ENCODE data around the gene MCM6. TPM values are rescaled to one million over a fixed set of nuclear protein-coding genes. Genes with fewer than 3 reads are reported as not detected.

Gene MCM6
- total RNA-seq (2014; rRNA removed): 39.9 and 61.5 TPM in 2 replicates
- percentile 69 among the genes with signal in this experiment for Bru-seq, nascent RNA
- percentile 70 among the genes with signal in this experiment for BruChase-seq, experiment 1, labeled RNA remaining after a 6-hour chase
- BruChase-seq, experiment 2, labeled RNA remaining after a 2-hour chase: percentile 68 among the genes with signal in this experiment
- long read RNA-seq, transcript MCM6-201 (17 exons, 3,736 nt): major isoform, 56 of 68 reads
- long read RNA-seq, partial matches to known transcripts: 9 of 68 reads
- long read RNA-seq, other reads (novel, unspliced or antisense): 3 of 68 reads

- DNase-seq (peak; percentile 99), ATAC-seq (peak; percentile 92)
- H3K4me2 ChIP-seq (ENCODE audit: low read length): peak within 1 kb of the TSS; percentile 80
- peak within 1 kb of the TSS; percentile 89 for H3K4me3 ChIP-seq (ENCODE audit: low read length)
- peak within 1 kb of the TSS; percentile 89 for H2AFZ ChIP-seq (ENCODE audit: low read length)
- TF ChIP-seq EZH2phosphoT487 (IDR thresholded peaks at IDR 0.05; ENCODE audit: borderline replicate concordance, low read length) (no peak), EZH2 (IDR thresholded peaks at IDR 0.05; ENCODE audit: low read length, unreplicated experiment) (no peak)
- TF ChIP-seq, protein P1, sequence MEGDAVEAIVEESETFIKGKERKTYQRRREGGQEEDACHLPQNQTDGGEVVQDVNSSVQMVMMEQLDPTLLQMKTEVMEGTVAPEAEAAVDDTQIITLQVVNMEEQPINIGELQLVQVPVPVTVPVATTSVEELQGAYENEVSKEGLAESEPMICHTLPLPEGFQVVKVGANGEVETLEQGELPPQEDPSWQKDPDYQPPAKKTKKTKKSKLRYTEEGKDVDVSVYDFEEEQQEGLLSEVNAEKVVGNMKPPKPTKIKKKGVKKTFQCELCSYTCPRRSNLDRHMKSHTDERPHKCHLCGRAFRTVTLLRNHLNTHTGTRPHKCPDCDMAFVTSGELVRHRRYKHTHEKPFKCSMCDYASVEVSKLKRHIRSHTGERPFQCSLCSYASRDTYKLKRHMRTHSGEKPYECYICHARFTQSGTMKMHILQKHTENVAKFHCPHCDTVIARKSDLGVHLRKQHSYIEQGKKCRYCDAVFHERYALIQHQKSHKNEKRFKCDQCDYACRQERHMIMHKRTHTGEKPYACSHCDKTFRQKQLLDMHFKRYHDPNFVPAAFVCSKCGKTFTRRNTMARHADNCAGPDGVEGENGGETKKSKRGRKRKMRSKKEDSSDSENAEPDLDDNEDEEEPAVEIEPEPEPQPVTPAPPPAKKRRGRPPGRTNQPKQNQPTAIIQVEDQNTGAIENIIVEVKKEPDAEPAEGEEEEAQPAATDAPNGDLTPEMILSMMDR (conservative IDR thresholded peaks at IDR 0.05; ENCODE audit: low read depth, low read length): no peak
- H3K4me1 ChIP-seq (ENCODE audit: insufficient read depth, low read length): peaks cover 17% of the 10 kb centered on the region
- intact Hi-C loops (cut with micrococcal nuclease): no loop called here
- no TSS peak for BruUV-seq (replicated peaks)
- no peaks in the 10 kb centered on the region for H3K27me3 ChIP-seq (ENCODE audit: low read length)
- H3K79me2 ChIP-seq (ENCODE audit: low read length): peaks cover 36% of the 10 kb centered on the region
- ChIA-PET POLR2A (ENCODE audit: unreplicated experiment) (interaction anchor here (0.6 to 0.7 kb wide), 2 partner anchors 10 to 18 kb away, joined by 3 to 4 read pairs; no protein-coding TSS in a partner anchor), CTCF (interaction anchor here (0.7 to 1.0 kb wide), 2 partner anchors 38 to 368 kb away, joined by 4 to 5 read pairs; no protein-coding TSS in a partner anchor)
- no peaks in the 10 kb centered on the region for H3F3A ChIP-seq (ENCODE audit: low read length, unreplicated experiment)
- no peaks in the 10 kb centered on the region for H3K9me3 ChIP-seq (ENCODE audit: low read length)
- no peaks in the 10 kb centered on the region for H3K9me2 ChIP-seq (replicated peaks; ENCODE audit: low read length)
- H3K36me3 ChIP-seq (ENCODE audit: low read depth, low read length): peaks cover 6% of the 10 kb centered on the region; the same call in 1 of the 2 replicates
- peaks cover 27% of the 10 kb centered on the region for H4K20me1 ChIP-seq (ENCODE audit: low read length)
- H3K27ac ChIP-seq (ENCODE audit: low read length): peak within 1 kb of the TSS; percentile 55
- H3K9ac ChIP-seq (ENCODE audit: low read length): peak within 1 kb of the TSS; percentile 97
Observed at GRCh38 chr2:135876066-135876711, at the start of gene MCM6. Gene MCM6, minus strand, starts transcription at chr2:135876443. Its CDS starts 78 bp downstream, at chr2:135876365.

- Histone ChIP-seq H3K27me3 (ENCODE audit: low read length) (no peaks in the 10 kb centered on the region), H3K9me3 (ENCODE audit: low read length) (no peaks in the 10 kb centered on the region), H3K79me2 (ENCODE audit: low read length) (no peaks in the 10 kb centered on the region), H2AFZ (ENCODE audit: low read length) (no peak overlapping the region), H4K20me1 (ENCODE audit: low read length) (no peaks in the 10 kb centered on the region), H3K4me1 (ENCODE audit: insufficient read depth, low read length) (no peaks in the 10 kb centered on the region), H3K27ac (ENCODE audit: low read length) (no peak overlapping the region), H3K36me3 (ENCODE audit: low read depth, low read length) (peaks cover 13% of the 10 kb centered on the region; the same call in 1 of the 2 replicates), H3F3A (ENCODE audit: low read length, unreplicated experiment) (no peaks in the 10 kb centered on the region), H3K4me2 (ENCODE audit: low read length) (no peak overlapping the region), H3K4me3 (ENCODE audit: low read length) (no peak overlapping the region), H3K9me2 (replicated peaks; ENCODE audit: low read length) (no peaks in the 10 kb centered on the region), H3K9ac (ENCODE audit: low read length) (no peak overlapping the region)
- no TSS peak for BruUV-seq (replicated peaks)
- POLR2A ChIA-PET (ENCODE audit: unreplicated experiment): interaction anchor here (0.5 kb wide), 1 partner anchor 81 kb away, joined by 4 read pairs; no protein-coding TSS in a partner anchor
- intact Hi-C loops (cut with micrococcal nuclease): no loop called here
- DNase-seq (no peak), ATAC-seq (no peak)
- TF ChIP-seq EZH2 (IDR thresholded peaks at IDR 0.05; ENCODE audit: low read length, unreplicated experiment) (no peak), EZH2phosphoT487 (IDR thresholded peaks at IDR 0.05; ENCODE audit: borderline replicate concordance, low read length) (no peak)
- TF ChIP-seq, protein P1 (conservative IDR thresholded peaks at IDR 0.05; ENCODE audit: low read depth, low read length): no peak
- CTCF ChIA-PET: no interaction called here
Observed at GRCh38 chr2:135925571-135925970, 49.3 kb upstream of the MCM6 start.

Data from PC-3 (cell line).